Measurements from ENCODE around the gene PCSK1N. TPM values are rescaled to one million over a fixed set of nuclear protein-coding genes. Genes with fewer than 3 reads are reported as not detected.

The PCSK1N gene
- total and polyA plus RNA-seq, 9 of the 15 experiments (the other 6 are each of a cell fraction or from before 2014, with no cell fraction given) = 0.07 to 0.55 (median 0.54) TPM; not detected in 6

DNA sequence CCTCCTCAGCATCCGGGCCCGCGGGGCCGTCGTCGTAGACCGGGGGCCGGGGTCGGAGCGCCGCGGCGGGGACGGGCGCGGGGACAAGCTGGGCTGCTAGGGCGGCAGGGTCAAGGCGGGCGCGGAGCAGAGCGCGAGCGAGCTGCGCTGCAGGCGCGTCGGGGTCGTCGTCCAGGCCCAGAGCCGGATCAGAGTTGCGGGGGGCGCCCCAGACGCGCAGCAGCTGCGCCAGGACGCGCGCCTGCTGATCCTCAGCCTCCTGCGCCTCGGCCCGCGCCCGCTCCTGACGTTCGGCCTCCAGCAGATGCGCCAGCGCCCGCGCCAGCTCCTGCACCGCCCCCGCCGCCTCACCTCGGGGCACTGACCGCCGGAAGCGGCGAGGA lies 3.5 kb downstream of the PCSK1N start:
- 100% methylated on average over 2 of the region's 57 CpGs for WGBS (ENCODE audit: insufficient coverage, low coverage, missing lambda C conversion rate)
- H3K36me3 ChIP-seq (ENCODE audit: control insufficient read depth, insufficient read depth, low read length) = no peaks in the 10 kb centered on the region

DNA sequence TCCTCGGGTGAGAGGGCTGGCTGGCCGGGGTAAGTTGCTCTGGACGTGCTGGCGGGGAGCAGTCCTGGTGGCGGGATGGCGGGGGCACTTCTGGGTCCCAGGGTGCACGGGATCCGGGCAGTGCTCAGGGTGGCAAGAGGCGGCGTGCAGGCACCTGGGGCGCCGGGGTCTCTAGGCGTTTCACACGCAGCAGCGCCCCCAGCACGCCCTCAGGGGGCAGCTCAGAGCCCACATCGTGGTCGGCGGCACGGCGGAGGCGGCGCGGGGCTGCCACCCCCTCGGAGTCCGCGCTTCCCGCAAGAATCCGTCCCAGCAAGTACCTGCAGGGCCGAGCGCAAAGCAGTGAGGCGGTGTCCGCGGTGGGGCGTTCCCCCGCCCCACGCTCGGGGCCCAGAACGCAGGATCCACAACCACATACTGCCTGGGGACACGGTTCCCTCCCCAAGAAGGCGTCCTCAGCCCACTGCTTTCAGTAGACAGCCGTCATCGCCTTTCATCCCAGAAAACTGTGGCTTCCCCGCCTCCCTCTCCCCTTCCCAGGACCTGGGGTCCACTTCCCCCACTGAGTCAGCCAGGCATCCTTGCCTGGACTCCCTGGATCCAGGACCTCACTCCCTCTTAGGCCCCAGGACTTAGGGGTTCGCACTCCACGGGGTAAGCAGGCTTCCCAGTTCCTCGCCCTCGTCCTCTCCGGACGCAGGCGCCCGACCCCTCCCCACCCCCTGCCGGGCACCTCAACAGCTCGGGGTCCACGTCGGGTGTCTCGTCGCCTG lies 4.1 kb downstream of the PCSK1N start:
- Histone ChIP-seq H3K4me1 (replicated peaks in 1 of 2; ENCODE audit: control insufficient read depth in 2 of 2, insufficient read depth in 2 of 2, low read length in 2 of 2) (peaks cover 0 to 27% of the 10 kb centered on the region in 2 experiments; a peak in 2 of 5 replicates), H3K27me3 (ENCODE audit: control insufficient read depth in 2 of 2, insufficient read depth in 2 of 2, low read length in 2 of 2) (no peaks in the 10 kb centered on the region), H3K79me2 (ENCODE audit: control insufficient read depth, insufficient read depth, low read length) (no peaks in the 10 kb centered on the region), H3K9me1 (ENCODE audit: control insufficient read depth, insufficient read depth, low read length) (no peaks in the 10 kb centered on the region), H2AFZ (ENCODE audit: low read depth, low read length) (no peak overlapping the region), H3K36me3 (ENCODE audit: control insufficient read depth, insufficient read depth, low read length) (no peaks in the 10 kb centered on the region), H3K27ac (ENCODE audit: extremely low read depth, low read depth, low read length) (no peak overlapping the region), H3K4me3 (no peak overlapping the region), H4K20me1 (replicated peaks; ENCODE audit: control insufficient read depth, insufficient read depth, low read length) (no peaks in the 10 kb centered on the region), H3K9ac (ENCODE audit: insufficient read depth in 1 of 2, low read depth in 2 of 2, low read length in 2 of 2) (no peak overlapping the region), H3K4me2 (ENCODE audit: insufficient read depth, low read length) (no peak overlapping the region), H3K9me3 (replicated peaks; ENCODE audit: control insufficient read depth, insufficient read depth, low read depth, low read length) (no peaks in the 10 kb centered on the region)
- FAIRE-seq (no peak), ATAC-seq (no peak), DNase-seq (ENCODE audit: extremely low read depth in 1 of 4, low spot score in 3 of 4) (no peak)
- ChIA-PET CTCF (ENCODE audit: low intra/inter-chr PET ratio) (no interaction called here), POLR2A (interaction anchor here (0.7 kb wide), 1 partner anchor 150 kb away, joined by 3 read pairs; no protein-coding TSS in a partner anchor)
- no TSS peak for BruUV-seq (replicated peaks)
- TF ChIP-seq CCNT2 (IDR thresholded peaks at IDR 0.05; ENCODE audit: borderline replicate concordance, extremely low read depth, insufficient read length, low read depth, low read length) (no peak), RFX5 (IDR thresholded peaks at IDR 0.05; ENCODE audit: low read depth, low read length) (no peak), GTF2A2 (tag; IDR thresholded peaks at IDR 0.05) (no peak), FOXK1 (CRISPR knock-in tag; IDR thresholded peaks at IDR 0.05; ENCODE audit: borderline replicate concordance) (no peak)
- intact Hi-C loops (cut with micrococcal nuclease) = no loop called here
- 80% methylated on average over 8 of the region's 58 CpGs for WGBS (ENCODE audit: insufficient coverage, low coverage, missing lambda C conversion rate)
- in situ Hi-C loops (cut with MboI) = no loop called here

More for the DNA sequence above, 3.5 kb downstream of the PCSK1N start:
- H3K9ac ChIP-seq (ENCODE audit: insufficient read depth in 1 of 2, low read depth in 2 of 2, low read length in 2 of 2) = no peak overlapping the region
- H4K20me1 ChIP-seq (replicated peaks; ENCODE audit: control insufficient read depth, insufficient read depth, low read length) = no peaks in the 10 kb centered on the region
- H3K27me3 ChIP-seq (ENCODE audit: control insufficient read depth in 2 of 2, insufficient read depth in 2 of 2, low read length in 2 of 2) = no peaks in the 10 kb centered on the region
- TF ChIP-seq, protein P1, sequence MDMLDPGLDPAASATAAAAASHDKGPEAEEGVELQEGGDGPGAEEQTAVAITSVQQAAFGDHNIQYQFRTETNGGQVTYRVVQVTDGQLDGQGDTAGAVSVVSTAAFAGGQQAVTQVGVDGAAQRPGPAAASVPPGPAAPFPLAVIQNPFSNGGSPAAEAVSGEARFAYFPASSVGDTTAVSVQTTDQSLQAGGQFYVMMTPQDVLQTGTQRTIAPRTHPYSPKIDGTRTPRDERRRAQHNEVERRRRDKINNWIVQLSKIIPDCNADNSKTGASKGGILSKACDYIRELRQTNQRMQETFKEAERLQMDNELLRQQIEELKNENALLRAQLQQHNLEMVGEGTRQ (CRISPR knock-in tag; IDR thresholded peaks at IDR 0.05) = no peak
- TF ChIP-seq ZKSCAN3 (CRISPR knock-in tag; IDR thresholded peaks at IDR 0.05) = no peak
- TF ChIP-seq ZNF239 (CRISPR knock-in tag; IDR thresholded peaks at IDR 0.05) = no peak
- TF ChIP-seq ZNF830 (CRISPR knock-in tag; IDR thresholded peaks at IDR 0.05) = no peak
- no peak for TF ChIP-seq HDAC6 (IDR thresholded peaks at IDR 0.05; ENCODE audit: low read depth, low read length)
- H2AFZ ChIP-seq (ENCODE audit: low read depth, low read length) = no peak overlapping the region
- FAIRE-seq (no peak), DNase-seq (ENCODE audit: extremely low read depth in 1 of 4, low spot score in 3 of 4) (no peak), ATAC-seq (no peak)
- H3K79me2 ChIP-seq (ENCODE audit: control insufficient read depth, insufficient read depth, low read length) = no peaks in the 10 kb centered on the region
- H3K9me1 ChIP-seq (ENCODE audit: control insufficient read depth, insufficient read depth, low read length) = no peaks in the 10 kb centered on the region
- no peak overlapping the region for H3K27ac ChIP-seq (ENCODE audit: extremely low read depth, low read depth, low read length)
- ChIA-PET POLR2A (interaction anchor here (0.6 to 0.7 kb wide), 2 partner anchors 150 to 1621 kb away, joined by 3 read pairs; no protein-coding TSS in a partner anchor), CTCF (ENCODE audit: low intra/inter-chr PET ratio) (no interaction called here)
- in situ Hi-C loops (cut with MboI) = no loop called here
- intact Hi-C loops (cut with micrococcal nuclease) = no loop called here
- no TSS peak for BruUV-seq (replicated peaks)
- H3K9me3 ChIP-seq (replicated peaks; ENCODE audit: control insufficient read depth, insufficient read depth, low read depth, low read length) = no peaks in the 10 kb centered on the region
- no peak overlapping the region for H3K4me3 ChIP-seq
- no peak overlapping the region for H3K4me2 ChIP-seq (ENCODE audit: insufficient read depth, low read length)
- H3K4me1 ChIP-seq (replicated peaks in 1 of 2; ENCODE audit: control insufficient read depth in 2 of 2, insufficient read depth in 2 of 2, low read length in 2 of 2) = peaks cover 0 to 27% of the 10 kb centered on the region in 2 experiments; a peak in 2 of 5 replicates

Data from K562 (cell line).